RCC 7860 (cell line): Measurements from ENCODE around the gene KIF3B.

ENCODE experiments used
- DNase-seq: peaks from one replicate; pipeline ENCODE4 v3.0.0-alpha.2; 2015; ENCODE audit warnings: low spot score
- FAIRE-seq: peaks from 2 replicates; lab custom pipeline; 2012; peaks lifted over from hg19 to GRCh38; lab: Jason Lieb, UNC

KIF3B gene

GRCh38 chr20:32354592-32355416 lies 77.4 kb downstream of the KIF3B start:
- peak; percentile 34 for FAIRE-seq
- DNase-seq: peak; percentile 78

- FAIRE-seq (no peak), DNase-seq (no peak)
These were observed 78.0 kb downstream of the KIF3B start for GRCh38 chr20:32355417-32355841.

GRCh38 chr20:32355907-32356621 lies 78.6 kb downstream of the KIF3B start:
- peak; percentile 50 for FAIRE-seq
- peak; percentile 85 for DNase-seq

- no peak for DNase-seq
- FAIRE-seq: no peak
These were observed 79.3 kb downstream of the KIF3B start for GRCh38 chr20:32356622-32357374.

- peak; percentile 58 for FAIRE-seq
- DNase-seq: peak; percentile 79
These were observed 80.0 kb downstream of the KIF3B start for GRCh38 chr20:32357375-32357868.

- FAIRE-seq: peak; percentile 73
- peak; percentile 97 for DNase-seq
These were observed 80.6 kb downstream of the KIF3B start, which contains the start of gene ASXL1 for GRCh38 chr20:32357869-32358631. Gene ASXL1, plus strand, starts transcription at chr20:32358331. Its CDS starts 445 bp downstream, at chr20:32358776.

- DNase-seq (no peak), FAIRE-seq (no peak)
These were observed 81.1 kb downstream of the KIF3B start for GRCh38 chr20:32358632-32358882.

- DNase-seq (peak; percentile 53), FAIRE-seq (no peak)
These were observed 81.6 kb downstream of the KIF3B start for GRCh38 chr20:32358883-32359632.

GRCh38 chr20:32359633-32360332 lies 82.3 kb downstream of the KIF3B start:
- no peak for FAIRE-seq
- DNase-seq: no peak

- FAIRE-seq: no peak
- DNase-seq: no peak
These were observed 82.8 kb downstream of the KIF3B start for GRCh38 chr20:32360333-32360634.

- FAIRE-seq (no peak), DNase-seq (no peak)
These were observed 85.5 kb downstream of the KIF3B start for GRCh38 chr20:32362901-32363364.

- FAIRE-seq (no peak), DNase-seq (no peak)
These were observed 86.0 kb downstream of the KIF3B start for GRCh38 chr20:32363492-32363891.

GRCh38 chr20:32364554-32365208 lies 87.2 kb downstream of the KIF3B start:
- FAIRE-seq (no peak), DNase-seq (no peak)

GRCh38 chr20:32365564-32365963 lies 88.1 kb downstream of the KIF3B start:
- FAIRE-seq (no peak), DNase-seq (no peak)

GRCh38 chr20:32366380-32366779 lies 88.9 kb downstream of the KIF3B start:
- FAIRE-seq: no peak
- DNase-seq: no peak

- FAIRE-seq: no peak
- no peak for DNase-seq
These were observed 90.9 kb downstream of the KIF3B start for GRCh38 chr20:32368323-32368722.

GRCh38 chr20:32368925-32369324 lies 91.5 kb downstream of the KIF3B start:
- FAIRE-seq (peak; percentile 87), DNase-seq (peak; percentile 67)

- no peak for FAIRE-seq
These were observed 93.4 kb downstream of the KIF3B start for GRCh38 chr20:32370897-32371296.

GRCh38 chr20:32378461-32378860 lies 101.0 kb downstream of the KIF3B start:
- FAIRE-seq: no peak
- no peak for DNase-seq

More at GRCh38 chr20:32370897-32371296, 93.4 kb downstream of the KIF3B start:
- no peak for DNase-seq
